ENCODE measurements around the gene FOXP1. TPM values are rescaled to one million over a fixed set of nuclear protein-coding genes. Genes with fewer than 3 reads are reported as not detected.
A peak's percentile ranks its signal among the peaks of the same experiment; 100 is the strongest.
"Not testable (repeated sequence)": the region's sequence is repeated elsewhere in the genome, so short reads cannot be mapped to it uniquely, and the experiment has no call there.

Gene FOXP1
- total RNA-seq, 1 donor from 2014 or later = 195 TPM

GRCh38 chr3:71025516-71025915, 558.0 kb downstream of the FOXP1 start:
- H3K4me1 Mint-ChIP-seq (ENCODE audit: unreplicated experiment) = peaks cover 59% of the 10 kb centered on the region
- TF ChIP-seq CTCF (IDR thresholded peaks at IDR 0.05) = no peak
- H3K27me3 Mint-ChIP-seq (ENCODE audit: unreplicated experiment) = no peaks in the 10 kb centered on the region
- H3K9me3 Mint-ChIP-seq (ENCODE audit: unreplicated experiment) = no peaks in the 10 kb centered on the region
- peak overlapping the region; percentile 65 for H3K27ac Mint-ChIP-seq (ENCODE audit: unreplicated experiment)
- H3K36me3 Mint-ChIP-seq (ENCODE audit: unreplicated experiment) = peaks cover 58% of the 10 kb centered on the region
- H3K4me3 Mint-ChIP-seq (ENCODE audit: unreplicated experiment) = no peak overlapping the region
- no peak for DNase-seq (ENCODE audit: extremely low spot score, unreplicated experiment)

- no peak for TF ChIP-seq CTCF (IDR thresholded peaks at IDR 0.05)
- peak overlapping the region; percentile 65 for H3K27ac Mint-ChIP-seq (ENCODE audit: unreplicated experiment)
- no peak overlapping the region for H3K4me3 Mint-ChIP-seq (ENCODE audit: unreplicated experiment)
- H3K9me3 Mint-ChIP-seq (ENCODE audit: unreplicated experiment) = no peaks in the 10 kb centered on the region
- H3K36me3 Mint-ChIP-seq (ENCODE audit: unreplicated experiment) = peaks cover 55% of the 10 kb centered on the region
- no peak for DNase-seq (ENCODE audit: extremely low spot score, unreplicated experiment)
- peaks cover 58% of the 10 kb centered on the region for H3K4me1 Mint-ChIP-seq (ENCODE audit: unreplicated experiment)
- no peaks in the 10 kb centered on the region for H3K27me3 Mint-ChIP-seq (ENCODE audit: unreplicated experiment)
These were observed 558.5 kb downstream of the FOXP1 start for GRCh38 chr3:71025010-71025409.

GRCh38 chr3:71022551-71023335, 560.8 kb downstream of the FOXP1 start:
- Mint-ChIP-seq H3K9me3 (ENCODE audit: unreplicated experiment) (no peaks in the 10 kb centered on the region), H3K4me3 (ENCODE audit: unreplicated experiment) (no peak overlapping the region), H3K4me1 (ENCODE audit: unreplicated experiment) (peaks cover 58% of the 10 kb centered on the region), H3K36me3 (ENCODE audit: unreplicated experiment) (peaks cover 52% of the 10 kb centered on the region), H3K27me3 (ENCODE audit: unreplicated experiment) (no peaks in the 10 kb centered on the region), H3K27ac (ENCODE audit: unreplicated experiment) (peak overlapping the region; percentile 29)
- no peak for DNase-seq (ENCODE audit: extremely low spot score, unreplicated experiment)
- TF ChIP-seq CTCF (IDR thresholded peaks at IDR 0.05) = peak; percentile 28

GRCh38 chr3:71018799-71019198, 564.7 kb downstream of the FOXP1 start:
- DNase-seq (ENCODE audit: extremely low spot score, unreplicated experiment) = no peak
- Mint-ChIP-seq H3K36me3 (ENCODE audit: unreplicated experiment) (peaks cover 47% of the 10 kb centered on the region), H3K4me1 (ENCODE audit: unreplicated experiment) (peaks cover 50% of the 10 kb centered on the region), H3K27me3 (ENCODE audit: unreplicated experiment) (no peaks in the 10 kb centered on the region), H3K9me3 (ENCODE audit: unreplicated experiment) (no peaks in the 10 kb centered on the region), H3K4me3 (ENCODE audit: unreplicated experiment) (no peak overlapping the region), H3K27ac (ENCODE audit: unreplicated experiment) (no peak overlapping the region)
- no peak for TF ChIP-seq CTCF (IDR thresholded peaks at IDR 0.05)

GRCh38 chr3:71016178-71016845, 567.2 kb downstream of the FOXP1 start:
- DNase-seq (ENCODE audit: extremely low spot score, unreplicated experiment) = no peak
- H3K4me3 Mint-ChIP-seq (ENCODE audit: unreplicated experiment) = peak overlapping the region; percentile 48
- H3K4me1 Mint-ChIP-seq (ENCODE audit: unreplicated experiment) = peaks cover 37% of the 10 kb centered on the region
- no peak for TF ChIP-seq CTCF (IDR thresholded peaks at IDR 0.05)
- peak overlapping the region; percentile 88 for H3K27ac Mint-ChIP-seq (ENCODE audit: unreplicated experiment)
- no peaks in the 10 kb centered on the region for H3K27me3 Mint-ChIP-seq (ENCODE audit: unreplicated experiment)
- H3K36me3 Mint-ChIP-seq (ENCODE audit: unreplicated experiment) = peaks cover 45% of the 10 kb centered on the region
- no peaks in the 10 kb centered on the region for H3K9me3 Mint-ChIP-seq (ENCODE audit: unreplicated experiment)

GRCh38 chr3:71014616-71015015, 568.9 kb downstream of the FOXP1 start:
- not testable (repeated sequence) for H3K9me3 Mint-ChIP-seq (ENCODE audit: unreplicated experiment); H3K27me3 Mint-ChIP-seq (ENCODE audit: unreplicated experiment)

More at GRCh38 chr3:71014616-71015015, 568.9 kb downstream of the FOXP1 start:
- H3K4me3 Mint-ChIP-seq (ENCODE audit: unreplicated experiment); DNase-seq (ENCODE audit: extremely low spot score, unreplicated experiment); H3K27ac Mint-ChIP-seq (ENCODE audit: unreplicated experiment): not testable (repeated sequence)
- peaks cover 39% of the 10 kb centered on the region for H3K36me3 Mint-ChIP-seq (ENCODE audit: unreplicated experiment)
- H3K4me1 Mint-ChIP-seq (ENCODE audit: unreplicated experiment) = peaks cover 26% of the 10 kb centered on the region
